Activated CD4-positive, alpha-beta T cell treated with anti-CD3 and anti-CD28 coated beads for 36 hours (primary cell): ENCODE measurements around the gene ADI1. TPM values are rescaled to one million over a fixed set of nuclear protein-coding genes. Genes with fewer than 3 reads are reported as not detected.

ENCODE experiments used
- ATAC-seq: fragments of 200-7000 bp; cut with Tn5 transposase; one replicate; pipeline ENCODE4 v1.10.0; 2021; ENCODE audit warnings: mild to moderate bottlenecking, moderate library complexity
- CTCF ChIA-PET: fragments of 350-600 bp; sonication (Branson Sonifier 250); formaldehyde crosslinking; loops from one replicate; lab custom pipeline; 2021; ENCODE audit warnings: antibody characterized with exemption; lab: Charles Lee
- POLR2A ChIA-PET: fragments of 350-600 bp; sonication (Branson Sonifier 250); formaldehyde crosslinking; loops from one replicate; lab custom pipeline; 2021; ENCODE audit warnings: antibody characterized with exemption, inconsistent platforms; lab: Charles Lee
- DNase-seq: peaks from one replicate; pipeline ENCODE4 v3.0.0-alpha.2; 2020
- H3K27ac Mint-ChIP-seq: one replicate; pipeline ENCODE4 v1.8.0; 2021; ENCODE audit warnings: mixed read lengths
- H3K27me3 Mint-ChIP-seq: one replicate; pipeline ENCODE4 v1.8.0; 2021; ENCODE audit warnings: mixed read lengths
- H3K36me3 Mint-ChIP-seq: one replicate; pipeline ENCODE4 v1.8.0; 2021; ENCODE audit warnings: low read depth, mixed read lengths
- H3K4me1 Mint-ChIP-seq: one replicate; pipeline ENCODE4 v1.8.0; 2021; ENCODE audit warnings: mixed read lengths
- H3K4me3 Mint-ChIP-seq: one replicate; pipeline ENCODE4 v1.8.0; 2021; ENCODE audit warnings: mild to moderate bottlenecking, moderate library complexity, mixed read lengths
- H3K9me3 Mint-ChIP-seq: one replicate; pipeline ENCODE4 v1.8.0; 2021; ENCODE audit warnings: low read depth, mixed read lengths
- intact Hi-C, 2 experiments: fragments of 100-400 bp; cut with DNase I in 1 of 2; cut with micrococcal nuclease in 1 of 2; formaldehyde crosslinking; loops; one replicate each; pipeline versions ENCODE4 v1.14.2 to v1.15.1; 2022 to 2024; cut with DNase I, micrococcal nuclease
- total RNA-seq, 2 experiments: library from RNA; stranded (reverse); gene quantifications; one replicate each; pipeline ENCODE4 v1.2.3, GENCODE V29; 2021

ADI1 gene
- total RNA-seq, 2 experiments from 2014 or later, result 32.3 to 33.3 TPM

- Mint-ChIP-seq H3K36me3 (peaks cover 11% of the 10 kb centered on the region), H3K27me3 (no peaks in the 10 kb centered on the region), H3K27ac (no peak overlapping the region), H3K9me3 (no peaks in the 10 kb centered on the region), H3K4me3 (no peak overlapping the region), H3K4me1 (peaks cover 8% of the 10 kb centered on the region)
- ATAC-seq (no peak), DNase-seq (no peak)
- intact Hi-C loops, result no loop called here
- ChIA-PET CTCF (no interaction called here), POLR2A (no interaction called here)
Observed at GRCh38 chr2:3483986-3484960, 35.1 kb downstream of the ADI1 start.

- intact Hi-C loops, result no loop called here
- DNase-seq, result no peak
- Mint-ChIP-seq H3K9me3 (no peaks in the 10 kb centered on the region), H3K27ac (no peak overlapping the region), H3K27me3 (no peaks in the 10 kb centered on the region), H3K4me1 (peaks cover 8% of the 10 kb centered on the region), H3K36me3 (peaks cover 13% of the 10 kb centered on the region), H3K4me3 (no peak overlapping the region)
- ChIA-PET CTCF (no interaction called here), POLR2A (no interaction called here)
- ATAC-seq, result peak; percentile 39
Observed at GRCh38 chr2:3483227-3483985, 35.9 kb downstream of the ADI1 start.

GRCh38 chr2:3482363-3482821, 36.9 kb downstream of the ADI1 start:
- POLR2A ChIA-PET, result no interaction called here
- Mint-ChIP-seq H3K36me3 (peaks cover 13% of the 10 kb centered on the region), H3K4me1 (peaks cover 8% of the 10 kb centered on the region), H3K4me3 (no peak overlapping the region), H3K27me3 (no peaks in the 10 kb centered on the region), H3K27ac (peak overlapping the region; percentile 19), H3K9me3 (no peaks in the 10 kb centered on the region)
- intact Hi-C loops, result no loop called here
- CTCF ChIA-PET, result interaction anchor here (0.6 kb wide), 1 partner anchor 20 kb away, joined by 3 read pairs; no protein-coding TSS in a partner anchor
- no peak for ATAC-seq
- DNase-seq, result no peak

GRCh38 chr2:3481736-3482362, 37.5 kb downstream of the ADI1 start:
- no peak overlapping the region for H3K4me3 Mint-ChIP-seq

GRCh38 chr2:3481011-3481400, 38.3 kb downstream of the ADI1 start:
- H3K36me3 Mint-ChIP-seq, result peaks cover 13% of the 10 kb centered on the region
- DNase-seq, result no peak
- no peak for ATAC-seq
- peaks cover 8% of the 10 kb centered on the region for H3K4me1 Mint-ChIP-seq
- ChIA-PET POLR2A (no interaction called here), CTCF (interaction anchor here (0.8 to 1.3 kb wide), 2 partner anchors 18 to 171 kb away, joined by 3 to 4 read pairs; no protein-coding TSS in a partner anchor)
- intact Hi-C loops, result no loop called here
- no peaks in the 10 kb centered on the region for H3K27me3 Mint-ChIP-seq
- H3K4me3 Mint-ChIP-seq, result no peak overlapping the region
- H3K27ac Mint-ChIP-seq, result no peak overlapping the region
- H3K9me3 Mint-ChIP-seq, result no peaks in the 10 kb centered on the region

More at GRCh38 chr2:3481736-3482362, 37.5 kb downstream of the ADI1 start:
- no peaks in the 10 kb centered on the region for H3K27me3 Mint-ChIP-seq
- ChIA-PET CTCF (interaction anchor here (0.6 kb wide), 1 partner anchor 20 kb away, joined by 3 read pairs; no protein-coding TSS in a partner anchor), POLR2A (no interaction called here)
- peaks cover 13% of the 10 kb centered on the region for H3K36me3 Mint-ChIP-seq
- intact Hi-C loops, result no loop called here
- ATAC-seq (no peak), DNase-seq (no peak)
- no peaks in the 10 kb centered on the region for H3K9me3 Mint-ChIP-seq
- peaks cover 8% of the 10 kb centered on the region for H3K4me1 Mint-ChIP-seq
- H3K27ac Mint-ChIP-seq, result peak overlapping the region; percentile 19

- DNase-seq, result peak; percentile 23
- CTCF ChIA-PET, result interaction anchor here (0.8 to 1.3 kb wide), 2 partner anchors 18 to 172 kb away, joined by 3 to 4 read pairs; no protein-coding TSS in a partner anchor
- Mint-ChIP-seq H3K27me3 (no peaks in the 10 kb centered on the region), H3K9me3 (no peaks in the 10 kb centered on the region), H3K4me3 (no peak overlapping the region), H3K27ac (no peak overlapping the region), H3K36me3 (peaks cover 13% of the 10 kb centered on the region), H3K4me1 (peaks cover 8% of the 10 kb centered on the region)
- no peak for ATAC-seq
- POLR2A ChIA-PET, result no interaction called here
- intact Hi-C loops, result no loop called here
Observed at GRCh38 chr2:3480352-3481010, 38.9 kb downstream of the ADI1 start.

GRCh38 chr2:3479430-3480320, 39.7 kb downstream of the ADI1 start:
- H3K4me1 Mint-ChIP-seq, result peaks cover 8% of the 10 kb centered on the region
- no peak for DNase-seq
- no peaks in the 10 kb centered on the region for H3K9me3 Mint-ChIP-seq
- no peak overlapping the region for H3K27ac Mint-ChIP-seq
- H3K4me3 Mint-ChIP-seq, result no peak overlapping the region
- ChIA-PET POLR2A (no interaction called here), CTCF (interaction anchor here (0.8 to 1.3 kb wide), 2 partner anchors 172 to 1194 kb away, joined by 3 to 4 read pairs; no protein-coding TSS in a partner anchor)
- peaks cover 14% of the 10 kb centered on the region for H3K36me3 Mint-ChIP-seq
- no peak for ATAC-seq
- intact Hi-C loops, result no loop called here
- H3K27me3 Mint-ChIP-seq, result no peaks in the 10 kb centered on the region

- H3K36me3 Mint-ChIP-seq, result peaks cover 20% of the 10 kb centered on the region
- no peaks in the 10 kb centered on the region for H3K9me3 Mint-ChIP-seq
- H3K4me3 Mint-ChIP-seq, result no peak overlapping the region
- peaks cover 8% of the 10 kb centered on the region for H3K4me1 Mint-ChIP-seq
- POLR2A ChIA-PET, result no interaction called here
- CTCF ChIA-PET, result no interaction called here
- no peak overlapping the region for H3K27ac Mint-ChIP-seq
- no peak for ATAC-seq
- no peak for DNase-seq
- no peaks in the 10 kb centered on the region for H3K27me3 Mint-ChIP-seq
- intact Hi-C loops, result no loop called here
Observed at GRCh38 chr2:3478846-3479385, 40.4 kb downstream of the ADI1 start.

GRCh38 chr2:3476985-3477327, 42.4 kb downstream of the ADI1 start:
- POLR2A ChIA-PET, result no interaction called here
- Mint-ChIP-seq H3K27ac (no peak overlapping the region), H3K36me3 (peaks cover 19% of the 10 kb centered on the region), H3K4me1 (peaks cover 8% of the 10 kb centered on the region), H3K4me3 (no peak overlapping the region), H3K9me3 (no peaks in the 10 kb centered on the region), H3K27me3 (no peaks in the 10 kb centered on the region)
- ATAC-seq (no peak), DNase-seq (no peak)
- intact Hi-C loops, result no loop called here
- CTCF ChIA-PET, result interaction anchor here (1.6 kb wide), 1 partner anchor 14 kb away, joined by 3 read pairs; no protein-coding TSS in a partner anchor
